ENCODE measurements around the gene SCN1B.
"Not testable (repeated sequence)": the region's sequence is repeated elsewhere in the genome, so short reads cannot be mapped to it uniquely, and the experiment has no call there.

GRCh38 chr19:35006007-35006341 is 24.3 kb upstream of the SCN1B start:
- TF ChIP-seq, protein P1, sequence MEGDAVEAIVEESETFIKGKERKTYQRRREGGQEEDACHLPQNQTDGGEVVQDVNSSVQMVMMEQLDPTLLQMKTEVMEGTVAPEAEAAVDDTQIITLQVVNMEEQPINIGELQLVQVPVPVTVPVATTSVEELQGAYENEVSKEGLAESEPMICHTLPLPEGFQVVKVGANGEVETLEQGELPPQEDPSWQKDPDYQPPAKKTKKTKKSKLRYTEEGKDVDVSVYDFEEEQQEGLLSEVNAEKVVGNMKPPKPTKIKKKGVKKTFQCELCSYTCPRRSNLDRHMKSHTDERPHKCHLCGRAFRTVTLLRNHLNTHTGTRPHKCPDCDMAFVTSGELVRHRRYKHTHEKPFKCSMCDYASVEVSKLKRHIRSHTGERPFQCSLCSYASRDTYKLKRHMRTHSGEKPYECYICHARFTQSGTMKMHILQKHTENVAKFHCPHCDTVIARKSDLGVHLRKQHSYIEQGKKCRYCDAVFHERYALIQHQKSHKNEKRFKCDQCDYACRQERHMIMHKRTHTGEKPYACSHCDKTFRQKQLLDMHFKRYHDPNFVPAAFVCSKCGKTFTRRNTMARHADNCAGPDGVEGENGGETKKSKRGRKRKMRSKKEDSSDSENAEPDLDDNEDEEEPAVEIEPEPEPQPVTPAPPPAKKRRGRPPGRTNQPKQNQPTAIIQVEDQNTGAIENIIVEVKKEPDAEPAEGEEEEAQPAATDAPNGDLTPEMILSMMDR (IDR thresholded peaks at IDR 0.05 in 4 of 5, conservative IDR thresholded peaks at IDR 0.05 in 1 of 5), result not testable (repeated sequence)
- TF ChIP-seq POLR2A (IDR thresholded peaks at IDR 0.05), result not testable (repeated sequence)
